ENCODE measurements around the gene COG2.

The COG2 gene

DNA sequence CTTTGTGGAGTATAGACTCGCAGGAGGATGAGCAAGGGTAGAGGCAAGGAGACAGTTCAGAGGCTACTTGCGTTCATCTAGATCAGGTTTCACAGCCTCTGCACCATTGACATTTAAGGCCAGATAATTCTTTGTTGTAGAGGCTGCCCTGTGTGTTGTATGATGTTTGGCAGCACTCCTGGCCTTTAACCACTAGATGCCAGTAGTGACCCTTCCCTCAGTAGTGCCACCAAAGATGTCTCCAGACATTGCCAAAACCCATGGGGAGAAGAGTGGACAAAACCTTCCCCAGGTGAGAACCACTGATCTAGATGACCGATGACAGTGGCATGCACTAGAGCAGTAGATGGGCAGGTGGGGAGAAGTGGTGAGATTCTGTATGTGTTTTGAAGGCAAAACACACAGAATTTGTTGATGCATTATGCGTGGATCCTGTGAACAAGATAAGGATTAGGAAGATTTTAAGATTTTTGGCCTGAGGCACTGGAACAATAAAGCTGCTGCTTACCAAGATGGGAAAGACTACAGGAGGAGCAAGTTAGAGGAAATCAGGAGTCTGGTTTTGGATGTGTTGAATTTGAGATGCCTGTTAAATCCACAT, 9.9 kb upstream of the COG2 start:
- H3K4me1 ChIP-seq (ENCODE audit: control insufficient read depth, insufficient read depth, low read length) = no peaks in the 10 kb centered on the region
- no peak overlapping the region for H3K9ac ChIP-seq (ENCODE audit: low read length)
- H3K4me3 ChIP-seq (ENCODE audit: low read length) = no peak overlapping the region
- H3K27me3 ChIP-seq (ENCODE audit: control insufficient read depth, insufficient read depth, low read length) = no peaks in the 10 kb centered on the region
- no peak overlapping the region for H3K27ac ChIP-seq (ENCODE audit: low read depth, low read length)
- H3K36me3 ChIP-seq (ENCODE audit: control insufficient read depth, insufficient read depth, low read length) = no peaks in the 10 kb centered on the region

GRCh38 chr1:230633469-230633868, 8.8 kb upstream of the COG2 start:
- Histone ChIP-seq H3K4me1 (ENCODE audit: control insufficient read depth, insufficient read depth, low read length) (no peaks in the 10 kb centered on the region), H3K36me3 (ENCODE audit: control insufficient read depth, insufficient read depth, low read length) (no peaks in the 10 kb centered on the region), H3K27me3 (ENCODE audit: control insufficient read depth, insufficient read depth, low read length) (no peaks in the 10 kb centered on the region), H3K4me3 (ENCODE audit: low read length) (no peak overlapping the region), H3K9ac (ENCODE audit: low read length) (no peak overlapping the region), H3K27ac (ENCODE audit: low read depth, low read length) (no peak overlapping the region)

GRCh38 chr1:230634384-230634783, 7.9 kb upstream of the COG2 start:
- no peaks in the 10 kb centered on the region for H3K27me3 ChIP-seq (ENCODE audit: control insufficient read depth, insufficient read depth, low read length)
- no peak overlapping the region for H3K9ac ChIP-seq (ENCODE audit: low read length)
- no peak overlapping the region for H3K4me3 ChIP-seq (ENCODE audit: low read length)
- H3K4me1 ChIP-seq (ENCODE audit: control insufficient read depth, insufficient read depth, low read length) = no peaks in the 10 kb centered on the region
- H3K27ac ChIP-seq (ENCODE audit: low read depth, low read length) = no peak overlapping the region
- no peaks in the 10 kb centered on the region for H3K36me3 ChIP-seq (ENCODE audit: control insufficient read depth, insufficient read depth, low read length)

DNA sequence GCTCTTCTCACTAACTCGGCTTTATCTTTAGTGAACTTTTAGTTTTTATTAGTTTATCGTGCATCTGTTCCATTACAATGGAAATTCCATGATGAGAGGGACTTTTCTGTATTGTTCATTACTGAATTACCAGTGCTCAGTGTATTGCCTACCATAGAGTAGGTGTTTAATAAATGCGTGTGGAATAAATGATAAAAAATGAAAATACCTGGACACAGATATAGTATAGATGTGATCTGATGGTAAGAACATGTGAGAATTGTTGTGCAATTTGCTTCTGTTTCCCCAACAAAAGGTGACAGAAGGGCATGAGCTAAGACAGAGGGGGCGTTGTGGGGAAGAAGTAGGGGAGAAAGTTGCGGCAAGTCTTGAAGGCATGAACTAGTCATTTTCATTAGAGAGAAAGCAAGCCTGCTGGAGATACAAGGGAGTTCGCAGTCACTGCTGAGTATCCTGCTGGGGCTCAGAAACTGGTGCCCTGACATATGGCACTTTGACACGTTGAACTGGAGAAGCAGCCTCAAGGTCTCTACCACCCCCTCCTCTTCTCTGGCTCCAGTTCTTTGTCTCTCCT, 5.6 kb upstream of the COG2 start:
- H3K4me1 ChIP-seq (ENCODE audit: control insufficient read depth, insufficient read depth, low read length) = no peaks in the 10 kb centered on the region
- no peak overlapping the region for H3K4me3 ChIP-seq (ENCODE audit: low read length)
- H3K9ac ChIP-seq (ENCODE audit: low read length) = no peak overlapping the region
- H3K27me3 ChIP-seq (ENCODE audit: control insufficient read depth, insufficient read depth, low read length) = no peaks in the 10 kb centered on the region
- H3K27ac ChIP-seq (ENCODE audit: low read depth, low read length) = no peak overlapping the region
- no peaks in the 10 kb centered on the region for H3K36me3 ChIP-seq (ENCODE audit: control insufficient read depth, insufficient read depth, low read length)

GRCh38 chr1:230639714-230640209, 2.5 kb upstream of the COG2 start:
- Histone ChIP-seq H3K4me1 (ENCODE audit: control insufficient read depth, insufficient read depth, low read length) (peaks cover 16% of the 10 kb centered on the region), H3K36me3 (ENCODE audit: control insufficient read depth, insufficient read depth, low read length) (no peaks in the 10 kb centered on the region), H3K4me3 (ENCODE audit: low read length) (no peak overlapping the region), H3K9ac (ENCODE audit: low read length) (no peak overlapping the region), H3K27ac (ENCODE audit: low read depth, low read length) (no peak overlapping the region), H3K27me3 (ENCODE audit: control insufficient read depth, insufficient read depth, low read length) (no peaks in the 10 kb centered on the region)

- Histone ChIP-seq H3K4me3 (ENCODE audit: low read length) (no peak overlapping the region), H3K4me1 (ENCODE audit: control insufficient read depth, insufficient read depth, low read length) (peaks cover 16% of the 10 kb centered on the region), H3K9ac (ENCODE audit: low read length) (no peak overlapping the region), H3K27me3 (ENCODE audit: control insufficient read depth, insufficient read depth, low read length) (no peaks in the 10 kb centered on the region), H3K27ac (ENCODE audit: low read depth, low read length) (no peak overlapping the region), H3K36me3 (ENCODE audit: control insufficient read depth, insufficient read depth, low read length) (no peaks in the 10 kb centered on the region)
Observed at GRCh38 chr1:230641346-230641745, 935 bp upstream of the COG2 start.

- peaks cover 16% of the 10 kb centered on the region for H3K4me1 ChIP-seq (ENCODE audit: control insufficient read depth, insufficient read depth, low read length)
- no peaks in the 10 kb centered on the region for H3K27me3 ChIP-seq (ENCODE audit: control insufficient read depth, insufficient read depth, low read length)
- H3K27ac ChIP-seq (ENCODE audit: low read depth, low read length) = no peak overlapping the region
Observed at GRCh38 chr1:230641900-230642262, 400 bp upstream of the COG2 start.

GRCh38 chr1:230643908-230644307, 1.6 kb downstream of the COG2 start:
- peak overlapping the region; percentile 90 for H3K4me3 ChIP-seq (ENCODE audit: low read length)
- H3K9ac ChIP-seq (ENCODE audit: low read length) = no peak overlapping the region
- peaks cover 16% of the 10 kb centered on the region for H3K4me1 ChIP-seq (ENCODE audit: control insufficient read depth, insufficient read depth, low read length)
- H3K36me3 ChIP-seq (ENCODE audit: control insufficient read depth, insufficient read depth, low read length) = no peaks in the 10 kb centered on the region
- no peak overlapping the region for H3K27ac ChIP-seq (ENCODE audit: low read depth, low read length)
- no peaks in the 10 kb centered on the region for H3K27me3 ChIP-seq (ENCODE audit: control insufficient read depth, insufficient read depth, low read length)

More at GRCh38 chr1:230641900-230642262, 400 bp upstream of the COG2 start:
- Histone ChIP-seq H3K36me3 (ENCODE audit: control insufficient read depth, insufficient read depth, low read length) (no peaks in the 10 kb centered on the region), H3K4me3 (ENCODE audit: low read length) (peak overlapping the region; percentile 23), H3K9ac (ENCODE audit: low read length) (no peak overlapping the region)

- H3K27ac ChIP-seq (ENCODE audit: low read depth, low read length) = no peak overlapping the region
- H3K27me3 ChIP-seq (ENCODE audit: control insufficient read depth, insufficient read depth, low read length) = no peaks in the 10 kb centered on the region
- H3K4me1 ChIP-seq (ENCODE audit: control insufficient read depth, insufficient read depth, low read length) = peaks cover 16% of the 10 kb centered on the region
- no peak overlapping the region for H3K4me3 ChIP-seq (ENCODE audit: low read length)
- no peaks in the 10 kb centered on the region for H3K36me3 ChIP-seq (ENCODE audit: control insufficient read depth, insufficient read depth, low read length)
- H3K9ac ChIP-seq (ENCODE audit: low read length) = no peak overlapping the region
Observed at GRCh38 chr1:230646710-230647302, 4.5 kb downstream of the COG2 start.

- Histone ChIP-seq H3K27me3 (ENCODE audit: control insufficient read depth, insufficient read depth, low read length) (no peaks in the 10 kb centered on the region), H3K4me3 (ENCODE audit: low read length) (no peak overlapping the region), H3K9ac (ENCODE audit: low read length) (no peak overlapping the region), H3K4me1 (ENCODE audit: control insufficient read depth, insufficient read depth, low read length) (peaks cover 16% of the 10 kb centered on the region), H3K36me3 (ENCODE audit: control insufficient read depth, insufficient read depth, low read length) (no peaks in the 10 kb centered on the region), H3K27ac (ENCODE audit: low read depth, low read length) (no peak overlapping the region)
Observed at GRCh38 chr1:230647321-230647720, 5.0 kb downstream of the COG2 start.

DNA sequence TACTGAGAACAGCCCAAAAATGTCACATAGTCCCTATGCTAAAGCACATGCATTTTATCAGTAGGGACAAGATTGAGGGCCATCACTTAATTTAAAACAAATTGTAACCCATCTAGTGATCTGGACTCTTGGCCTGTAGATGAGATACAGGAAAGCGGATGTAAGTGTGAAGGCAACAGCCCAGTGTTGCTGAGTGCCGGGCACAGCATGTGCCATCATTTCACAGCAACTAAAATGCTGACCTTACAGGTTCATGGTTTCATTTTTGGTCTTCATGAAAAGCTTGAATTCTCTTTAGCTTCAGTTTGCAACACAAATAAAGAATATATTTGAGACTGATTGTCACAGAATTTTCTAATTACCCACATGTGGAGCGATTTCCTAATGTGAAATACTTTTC, 5.8 kb downstream of the COG2 start:
- no peaks in the 10 kb centered on the region for H3K36me3 ChIP-seq (ENCODE audit: control insufficient read depth, insufficient read depth, low read length)

GRCh38 chr1:230650300-230650699, 8.0 kb downstream of the COG2 start:
- Histone ChIP-seq H3K27ac (ENCODE audit: low read depth, low read length) (no peak overlapping the region), H3K9ac (ENCODE audit: low read length) (no peak overlapping the region), H3K4me3 (ENCODE audit: low read length) (no peak overlapping the region), H3K36me3 (ENCODE audit: control insufficient read depth, insufficient read depth, low read length) (no peaks in the 10 kb centered on the region), H3K27me3 (ENCODE audit: control insufficient read depth, insufficient read depth, low read length) (no peaks in the 10 kb centered on the region), H3K4me1 (ENCODE audit: control insufficient read depth, insufficient read depth, low read length) (no peaks in the 10 kb centered on the region)

More for the DNA sequence above, 5.8 kb downstream of the COG2 start:
- Histone ChIP-seq H3K4me3 (ENCODE audit: low read length) (no peak overlapping the region), H3K27ac (ENCODE audit: low read depth, low read length) (no peak overlapping the region), H3K9ac (ENCODE audit: low read length) (no peak overlapping the region), H3K4me1 (ENCODE audit: control insufficient read depth, insufficient read depth, low read length) (peaks cover 14% of the 10 kb centered on the region), H3K27me3 (ENCODE audit: control insufficient read depth, insufficient read depth, low read length) (no peaks in the 10 kb centered on the region)

- Histone ChIP-seq H3K4me1 (ENCODE audit: control insufficient read depth, insufficient read depth, low read length) (no peaks in the 10 kb centered on the region), H3K36me3 (ENCODE audit: control insufficient read depth, insufficient read depth, low read length) (no peaks in the 10 kb centered on the region), H3K9ac (ENCODE audit: low read length) (no peak overlapping the region), H3K27me3 (ENCODE audit: control insufficient read depth, insufficient read depth, low read length) (no peaks in the 10 kb centered on the region), H3K27ac (ENCODE audit: low read depth, low read length) (no peak overlapping the region), H3K4me3 (ENCODE audit: low read length) (no peak overlapping the region)
Observed at GRCh38 chr1:230651235-230651634, 9.0 kb downstream of the COG2 start.
